ENCODE measurements around the gene MED16.

DNA sequence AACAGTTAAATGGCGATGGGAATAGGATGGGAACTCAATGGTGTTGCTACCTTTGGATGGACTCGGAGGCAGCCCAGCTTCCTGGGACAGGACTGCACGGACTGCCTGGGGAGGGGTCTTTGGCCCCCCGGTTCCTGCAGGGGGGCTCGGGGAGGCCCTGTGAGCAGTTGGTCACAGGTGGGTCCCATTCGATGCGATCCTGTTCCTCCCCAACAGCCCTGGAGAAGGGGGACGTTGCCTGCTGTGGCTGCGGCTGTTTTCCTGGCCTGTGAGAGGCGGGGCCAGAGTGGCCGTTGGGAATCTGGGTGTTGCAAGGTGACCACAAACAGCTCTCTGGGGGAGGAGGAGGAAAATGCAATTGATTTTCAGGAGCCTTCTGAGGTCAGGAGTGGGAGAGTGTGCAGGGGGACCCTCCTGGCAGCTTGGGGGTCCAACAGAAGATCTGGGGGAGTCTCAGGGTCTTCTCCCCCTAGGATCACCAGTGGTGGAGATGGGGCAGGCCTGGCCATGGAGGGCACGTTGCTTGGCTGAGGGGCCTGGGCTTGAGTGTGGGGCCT lies 69.3 kb downstream of the MED16 start:
- TF ChIP-seq, protein P1, sequence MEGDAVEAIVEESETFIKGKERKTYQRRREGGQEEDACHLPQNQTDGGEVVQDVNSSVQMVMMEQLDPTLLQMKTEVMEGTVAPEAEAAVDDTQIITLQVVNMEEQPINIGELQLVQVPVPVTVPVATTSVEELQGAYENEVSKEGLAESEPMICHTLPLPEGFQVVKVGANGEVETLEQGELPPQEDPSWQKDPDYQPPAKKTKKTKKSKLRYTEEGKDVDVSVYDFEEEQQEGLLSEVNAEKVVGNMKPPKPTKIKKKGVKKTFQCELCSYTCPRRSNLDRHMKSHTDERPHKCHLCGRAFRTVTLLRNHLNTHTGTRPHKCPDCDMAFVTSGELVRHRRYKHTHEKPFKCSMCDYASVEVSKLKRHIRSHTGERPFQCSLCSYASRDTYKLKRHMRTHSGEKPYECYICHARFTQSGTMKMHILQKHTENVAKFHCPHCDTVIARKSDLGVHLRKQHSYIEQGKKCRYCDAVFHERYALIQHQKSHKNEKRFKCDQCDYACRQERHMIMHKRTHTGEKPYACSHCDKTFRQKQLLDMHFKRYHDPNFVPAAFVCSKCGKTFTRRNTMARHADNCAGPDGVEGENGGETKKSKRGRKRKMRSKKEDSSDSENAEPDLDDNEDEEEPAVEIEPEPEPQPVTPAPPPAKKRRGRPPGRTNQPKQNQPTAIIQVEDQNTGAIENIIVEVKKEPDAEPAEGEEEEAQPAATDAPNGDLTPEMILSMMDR (IDR thresholded peaks at IDR 0.05; ENCODE audit: insufficient read depth, low read length, poor library complexity, severe bottlenecking): no peak
- TF ChIP-seq EZH2phosphoT487 (conservative IDR thresholded peaks at IDR 0.05; ENCODE audit: low read length): no peak
